Fibroblast of the aortic adventitia (primary cell): Measurements from ENCODE around the gene USP49. TPM values are rescaled to one million over a fixed set of nuclear protein-coding genes. Genes with fewer than 3 reads are reported as not detected.

Experiments used
- DNase-seq: peaks from one replicate; pipeline ENCODE4 v3.0.0-alpha.2; 2010; ENCODE audit warnings: low read depth
- H3K4me3 ChIP-seq: 2 replicates; pipeline ENCODE4 v1.5.1; 2011; ENCODE audit warnings: low read depth, mild to moderate bottlenecking, control low read depth, low read length, moderate library complexity
- total RNA-seq: library from RNA; depleted of rRNA; stranded (reverse); fragments of >200 nt; gene quantifications from 2 replicates; pipeline ENCODE4 v1.2.3, GENCODE V29; 2012; ENCODE audit warnings: low replicate concordance
- TF ChIP-seq, protein P1 (sequence below): IDR thresholded peaks from 2 replicates; pipeline ENCODE4 v1.5.1; 2011; ENCODE audit warnings: mild to moderate bottlenecking, low read length, control low read depth, inconsistent platforms; ENCODE audit not compliant: insufficient read depth

USP49 gene
- total RNA-seq, 1 donor: 2.7 TPM

DNA sequence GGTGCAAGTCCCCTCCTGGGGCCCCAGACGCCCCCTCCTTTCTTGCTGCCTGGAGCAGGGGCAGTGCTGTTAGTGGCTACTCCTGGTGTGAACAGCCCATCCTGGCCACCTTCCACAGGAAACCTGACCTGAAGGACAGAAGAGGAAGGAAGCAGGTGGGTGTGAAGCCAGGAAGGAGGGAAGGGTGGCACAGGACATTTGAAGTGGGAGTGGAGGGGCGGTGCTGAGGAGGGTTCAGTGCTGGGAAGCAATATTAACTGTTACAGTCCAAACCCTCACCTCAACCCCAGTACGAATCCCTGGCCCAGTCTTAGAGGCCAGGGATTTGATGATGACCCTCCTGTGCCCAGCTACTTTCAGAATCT lies 113.8 kb downstream of the USP49 start:
- DNase-seq: no peak
- no peak overlapping the region for H3K4me3 ChIP-seq
- TF ChIP-seq, protein P1, sequence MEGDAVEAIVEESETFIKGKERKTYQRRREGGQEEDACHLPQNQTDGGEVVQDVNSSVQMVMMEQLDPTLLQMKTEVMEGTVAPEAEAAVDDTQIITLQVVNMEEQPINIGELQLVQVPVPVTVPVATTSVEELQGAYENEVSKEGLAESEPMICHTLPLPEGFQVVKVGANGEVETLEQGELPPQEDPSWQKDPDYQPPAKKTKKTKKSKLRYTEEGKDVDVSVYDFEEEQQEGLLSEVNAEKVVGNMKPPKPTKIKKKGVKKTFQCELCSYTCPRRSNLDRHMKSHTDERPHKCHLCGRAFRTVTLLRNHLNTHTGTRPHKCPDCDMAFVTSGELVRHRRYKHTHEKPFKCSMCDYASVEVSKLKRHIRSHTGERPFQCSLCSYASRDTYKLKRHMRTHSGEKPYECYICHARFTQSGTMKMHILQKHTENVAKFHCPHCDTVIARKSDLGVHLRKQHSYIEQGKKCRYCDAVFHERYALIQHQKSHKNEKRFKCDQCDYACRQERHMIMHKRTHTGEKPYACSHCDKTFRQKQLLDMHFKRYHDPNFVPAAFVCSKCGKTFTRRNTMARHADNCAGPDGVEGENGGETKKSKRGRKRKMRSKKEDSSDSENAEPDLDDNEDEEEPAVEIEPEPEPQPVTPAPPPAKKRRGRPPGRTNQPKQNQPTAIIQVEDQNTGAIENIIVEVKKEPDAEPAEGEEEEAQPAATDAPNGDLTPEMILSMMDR: no peak

DNA sequence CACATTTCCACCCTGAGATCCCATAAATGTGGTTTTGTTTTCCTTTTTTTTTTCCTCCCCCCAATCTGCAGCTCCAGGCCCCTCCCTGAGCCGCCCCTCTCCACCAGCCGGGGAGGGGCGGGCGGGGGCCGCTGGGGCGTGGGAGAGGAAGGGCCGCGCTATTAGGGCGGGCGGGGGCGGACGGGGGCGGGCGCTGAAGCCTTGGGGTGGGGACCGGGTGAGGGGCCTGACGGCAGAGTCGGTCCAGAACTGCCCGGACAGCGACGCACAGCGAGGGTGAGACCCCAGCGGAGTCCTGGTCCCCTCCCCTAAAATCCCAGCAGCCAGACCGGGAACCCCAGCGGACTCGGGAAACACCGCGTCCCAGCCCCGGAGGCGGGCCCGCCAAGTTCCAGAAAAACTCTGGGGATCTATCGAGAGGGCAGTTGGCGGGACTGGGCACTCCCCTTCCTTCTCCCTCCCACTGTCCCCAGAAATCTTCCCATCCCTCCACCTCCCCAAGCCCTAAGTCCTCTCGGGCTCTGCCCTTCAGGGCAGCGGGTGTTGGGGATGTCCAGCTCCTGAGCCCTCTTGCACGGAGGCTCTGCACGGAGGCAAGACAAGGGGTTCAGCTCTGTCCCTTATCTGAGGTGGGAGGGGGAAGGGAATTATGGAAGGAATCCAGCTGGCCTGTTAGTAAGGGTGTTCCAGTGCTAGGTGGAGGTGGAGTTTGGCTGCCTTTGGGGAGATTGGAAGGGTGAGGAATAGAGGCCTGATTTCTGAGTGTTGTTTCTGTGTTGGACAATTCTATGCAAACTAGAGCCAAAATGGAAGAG lies 114.4 kb downstream of the USP49 start, which contains the start of gene PRICKLE4:
PRICKLE4 (plus strand) TSS at position 232 of the 815 bp plus-strand sequence. CDS start 2,692 bp downstream, outside the sequence.
- peak; percentile 43 for DNase-seq

DNA sequence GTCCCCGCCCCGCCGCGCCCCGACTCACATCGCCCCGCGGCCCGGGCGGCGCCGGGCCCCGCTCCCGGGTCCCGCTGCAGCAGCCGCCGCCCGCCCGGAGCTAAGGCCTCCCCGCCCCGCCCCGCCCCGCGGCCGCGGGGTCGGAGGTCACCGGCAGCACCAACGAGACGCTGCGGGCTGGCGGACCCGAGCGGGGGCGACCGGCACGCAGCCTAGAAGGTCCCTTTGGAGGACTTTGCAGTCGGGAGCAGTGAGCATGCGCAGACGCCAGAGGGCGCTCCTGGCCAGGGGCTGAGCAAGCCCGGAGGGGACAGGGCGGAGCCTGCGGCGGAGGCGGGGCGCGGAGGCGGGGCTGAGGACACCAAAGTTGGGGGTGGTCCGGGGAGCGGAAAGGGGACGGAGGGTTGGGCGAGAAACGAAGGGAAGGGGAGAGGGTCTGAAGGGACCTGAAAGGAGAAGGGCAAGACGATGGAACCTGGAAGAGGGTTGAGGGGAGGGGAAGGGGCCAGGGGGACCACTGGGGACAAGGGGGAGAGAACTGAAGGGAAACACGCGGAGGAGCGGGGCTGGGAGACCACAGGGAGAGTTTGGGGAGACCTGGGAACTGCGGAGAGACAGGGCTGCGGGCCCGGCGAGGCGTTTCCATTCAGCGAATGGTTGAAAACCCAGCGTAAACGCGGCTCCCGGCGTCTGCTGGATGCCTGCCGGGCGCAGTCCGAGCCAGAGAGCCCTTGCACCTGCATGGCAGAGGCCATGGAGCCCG lies 115.2 kb downstream of the USP49 start, which contains the start of gene FRS3:
FRS3 (minus strand) TSS at position 113 of the 763 bp plus-strand sequence. CDS start 2,913 bp downstream, outside the sequence.
- TF ChIP-seq, protein P1: peak; percentile 94
- DNase-seq: peak; percentile 94
- H3K4me3 ChIP-seq: peak within 1 kb of the TSS; percentile 79

More for the DNA sequence above, 114.4 kb downstream of the USP49 start, which contains the start of gene PRICKLE4:
- TF ChIP-seq, protein P1: no peak
- peak within 1 kb of the TSS; percentile 79 for H3K4me3 ChIP-seq

DNA sequence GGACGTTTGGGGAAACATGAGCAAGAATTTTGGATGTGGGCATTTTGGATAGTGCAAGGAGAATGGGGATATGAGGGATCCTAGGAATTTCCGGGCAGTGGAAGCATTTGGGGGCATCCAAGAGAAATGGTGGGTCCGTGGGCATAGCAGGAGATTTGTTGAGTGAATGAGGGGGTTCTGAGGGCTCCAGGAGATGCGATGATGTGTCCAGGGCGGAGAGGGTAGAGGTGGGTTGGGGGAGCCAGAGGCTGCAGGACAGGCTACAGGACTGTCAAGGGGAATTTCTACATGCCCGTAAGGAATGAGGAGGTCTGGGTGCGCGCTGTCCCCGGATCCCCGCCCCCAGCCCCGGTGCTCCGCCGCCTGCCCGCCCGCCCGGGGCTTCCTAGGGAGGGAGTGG lies 115.8 kb downstream of the USP49 start:
- DNase-seq: no peak
- TF ChIP-seq, protein P1: no peak
- H3K4me3 ChIP-seq: peak overlapping the region; percentile 79

DNA sequence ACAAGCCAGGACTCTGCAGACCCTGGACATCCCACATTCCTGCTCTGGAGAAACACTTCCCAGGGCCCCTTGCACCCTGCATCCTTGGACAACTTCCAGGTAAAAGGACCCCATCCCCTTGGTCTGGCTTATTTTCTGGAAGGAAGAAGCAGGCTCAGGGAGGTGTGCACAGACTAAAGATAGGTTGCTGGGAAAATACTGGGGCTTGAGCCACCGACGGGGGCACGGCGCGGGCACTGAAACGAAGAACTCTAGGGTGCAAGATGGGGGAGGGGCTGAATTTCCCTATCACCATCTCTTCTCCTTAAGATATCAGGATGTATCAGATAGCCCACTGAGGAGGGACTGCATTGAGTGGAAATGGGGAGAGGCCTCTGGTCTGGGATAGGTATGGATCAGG lies 116.3 kb downstream of the USP49 start:
- TF ChIP-seq, protein P1: no peak
- H3K4me3 ChIP-seq: peak overlapping the region; percentile 79
- no peak for DNase-seq

DNA sequence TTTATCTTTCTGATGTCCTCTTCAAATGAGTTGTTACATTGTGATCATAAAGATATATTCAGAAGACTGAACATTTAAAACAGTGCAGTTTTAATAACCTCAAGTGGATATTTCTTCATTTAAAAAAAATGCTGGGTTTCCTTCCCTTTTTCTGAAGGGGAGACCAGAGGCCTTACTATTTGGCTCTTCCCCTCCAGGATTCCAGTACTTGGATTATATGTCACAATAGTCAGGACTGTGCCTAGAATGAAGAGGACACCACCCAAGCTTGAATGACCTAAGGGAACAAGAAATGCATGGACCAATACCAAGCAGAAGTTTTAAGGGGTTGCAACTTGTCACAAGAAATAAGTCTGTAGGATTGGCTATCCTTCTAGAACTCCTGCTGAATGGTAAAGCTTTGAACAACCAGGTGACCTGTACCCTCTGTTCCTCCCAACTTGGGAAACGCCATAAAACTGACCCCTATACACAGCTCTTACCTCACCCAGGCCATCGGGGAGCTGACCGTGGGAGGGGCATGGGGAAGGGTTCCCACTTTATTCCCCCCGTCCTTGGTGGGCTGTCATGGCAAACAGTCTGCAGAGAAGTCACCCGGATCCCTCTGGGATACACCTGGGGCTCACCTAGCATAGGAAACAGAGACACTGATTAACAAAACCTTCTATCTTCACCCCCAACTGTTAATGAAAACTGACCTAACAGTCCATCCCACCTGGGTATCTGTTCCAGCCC lies 117.5 kb downstream of the USP49 start:
- DNase-seq: no peak
- H3K4me3 ChIP-seq: no peak overlapping the region
- TF ChIP-seq, protein P1: no peak
